OCI-LY7 (cell line): ENCODE data around the gene SPOP. TPM values are rescaled to one million over a fixed set of nuclear protein-coding genes. Genes with fewer than 3 reads are reported as not detected.

ENCODE experiments used
- BruUV-seq: library from RNA; stranded (reverse); fragments of 400-500 nt; replicated peaks from 2 replicates; lab custom pipeline; 2021; lab: Mats Ljungman, UMichigan
- CTCF ChIA-PET: fragments of 300-600 bp; sonication (Branson Sonifier 250); formaldehyde crosslinking; loops from one replicate; lab custom pipeline; 2022; ENCODE audit warnings: antibody characterized with exemption; ENCODE audit not compliant: unreplicated experiment; lab: Charles Lee
- POLR2A ChIA-PET: fragments of 300-600 bp; sonication (Branson Sonifier 250); formaldehyde crosslinking; loops from one replicate; lab custom pipeline; 2022; ENCODE audit warnings: antibody characterized with exemption; lab: Charles Lee
- DNase-seq: peaks from one replicate; pipeline ENCODE4 v3.0.0-alpha.2; 2015; ENCODE audit warnings: low spot score
- H2AFZ ChIP-seq: fragments of 200-600 bp; sonication (generic), shearing (Covaris generic); 2 replicates; pipeline ENCODE4 v1.6.1; 2014; ENCODE audit warnings: mild to moderate bottlenecking, antibody characterized with exemption, low read length, moderate library complexity
- H3K27ac ChIP-seq: fragments of 200-600 bp; sonication (generic); 2 replicates; pipeline ENCODE4 v1.5.1; 2014; ENCODE audit warnings: mixed run types, low read depth, mild to moderate bottlenecking, moderate library complexity, low read length, inconsistent platforms; ENCODE audit not compliant: poor library complexity, severe bottlenecking
- H3K36me3 ChIP-seq: fragments of 200-600 bp; sonication (generic); 2 replicates; pipeline ENCODE4 v1.6.1; 2014; ENCODE audit warnings: mild to moderate bottlenecking, antibody characterized with exemption, low read length, moderate library complexity, mixed read lengths; ENCODE audit not compliant: insufficient read depth
- H3K4me1 ChIP-seq: fragments of 200-600 bp; sonication (generic); 2 replicates; pipeline ENCODE4 v1.5.1; 2014; ENCODE audit warnings: mild to moderate bottlenecking, low read length; ENCODE audit not compliant: insufficient read depth, poor library complexity, severe bottlenecking
- H3K4me2 ChIP-seq: fragments of 200-600 bp; sonication (generic); 2 replicates; pipeline ENCODE4 v1.6.1; 2014; ENCODE audit warnings: mild to moderate bottlenecking, low read length
- H3K4me3 ChIP-seq: fragments of 200-600 bp; sonication (generic); 2 replicates; pipeline ENCODE4 v1.5.1; 2014; ENCODE audit warnings: mild to moderate bottlenecking, low read depth, low read length; ENCODE audit not compliant: poor library complexity, severe bottlenecking
- H3K79me2 ChIP-seq: fragments of 200-600 bp; sonication (generic); 2 replicates; pipeline ENCODE4 v1.6.1; 2016; ENCODE audit warnings: low read depth, mild to moderate bottlenecking, low read length, moderate library complexity, mixed read lengths; ENCODE audit not compliant: insufficient read depth
- H3K9me2 ChIP-seq: fragments of 200-600 bp; sonication (generic); 2 replicates; pipeline ENCODE4 v1.6.1; 2016; ENCODE audit warnings: mild to moderate bottlenecking, low read length, mixed read lengths; ENCODE audit not compliant: insufficient read depth
- H3K9me3 ChIP-seq: fragments of 200-600 bp; sonication (generic); 2 replicates; pipeline ENCODE4 v1.6.1; 2014; ENCODE audit warnings: mild to moderate bottlenecking, mixed run types, low read length, mixed read lengths
- H4K20me1 ChIP-seq: fragments of 200-600 bp; sonication (generic); 2 replicates; pipeline ENCODE4 v1.6.1; 2014; ENCODE audit warnings: mild to moderate bottlenecking, antibody characterized with exemption, low read length, moderate library complexity, mixed read lengths; ENCODE audit not compliant: insufficient read depth
- EZH2phosphoT487 ChIP-seq: fragments of 200-600 bp; sonication (generic); IDR thresholded peaks from 2 replicates; pipeline ENCODE4 v1.6.1; 2018; ENCODE audit warnings: low read depth, borderline replicate concordance, mild to moderate bottlenecking, mixed run types, antibody characterized with exemption, low read length, moderate library complexity, mixed read lengths
- intact Hi-C: fragments of 100-400 bp; cut with micrococcal nuclease; formaldehyde crosslinking; loops from one replicate; pipeline ENCODE4 v1.10.0; 2022; ENCODE audit not compliant: unreplicated experiment
- total RNA-seq, 2 experiments: library from RNA; depleted of rRNA in 1 of 2; stranded (reverse); fragments of >200 nt in 1 of 2; shearing (Covaris generic) in 1 of 2; gene quantifications; 2 replicates each; pipeline ENCODE4 v1.2.3, GENCODE V29; 2014 to 2022
- TF ChIP-seq, protein P1 (sequence below): fragments of 200-600 bp; sonication (generic); conservative IDR thresholded peaks from 2 replicates; pipeline ENCODE4 v1.5.1; 2014; ENCODE audit warnings: mild to moderate bottlenecking, antibody characterized with exemption, low read length, moderate library complexity, mixed read lengths

The SPOP gene
- total RNA-seq, 2 experiments from 2014 or later: 37.8 to 69.0 TPM

DNA sequence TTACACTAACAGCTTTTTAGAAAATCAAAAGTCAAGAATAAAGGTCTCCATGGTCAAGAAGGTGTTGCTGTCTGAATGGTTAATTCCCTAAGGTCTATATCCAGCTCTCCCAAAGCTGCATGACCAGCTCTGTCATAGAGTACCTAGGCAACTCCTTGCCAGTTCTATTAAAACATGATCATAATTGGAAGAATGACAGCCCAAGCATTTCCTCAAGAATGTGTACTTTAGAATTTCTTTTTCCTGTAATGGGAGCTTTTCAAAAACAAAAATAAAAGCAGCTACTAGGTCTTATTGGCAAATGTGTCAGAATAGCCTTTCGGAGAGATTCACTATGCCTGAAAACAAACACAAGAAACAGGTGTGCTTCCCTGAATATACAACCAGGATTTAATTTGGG is 7.9 kb downstream of the SPOP start:
- H3K9me2 ChIP-seq: no peaks in the 10 kb centered on the region
- H2AFZ ChIP-seq: no peak overlapping the region
- no peak overlapping the region for H3K4me3 ChIP-seq
- no peaks in the 10 kb centered on the region for H3K9me3 ChIP-seq
- H3K4me2 ChIP-seq: no peak overlapping the region
- peaks cover 7% of the 10 kb centered on the region for H3K4me1 ChIP-seq
- TF ChIP-seq EZH2phosphoT487: no peak
- no TSS peak for BruUV-seq
- CTCF ChIA-PET: no interaction called here
- peaks cover 21% of the 10 kb centered on the region; the same call in 1 of the 2 replicates for H4K20me1 ChIP-seq
- H3K79me2 ChIP-seq: peaks cover 93% of the 10 kb centered on the region
- H3K27ac ChIP-seq: no peak overlapping the region
- POLR2A ChIA-PET: no interaction called here
- DNase-seq: no peak
- intact Hi-C loops: loop anchor here (10.0 kb wide), 2 partner anchors 455 to 485 kb away; partner anchors contain the start of genes ABI3, GNGT2 and PPP1R9B
- H3K36me3 ChIP-seq: peaks cover 60% of the 10 kb centered on the region

DNA sequence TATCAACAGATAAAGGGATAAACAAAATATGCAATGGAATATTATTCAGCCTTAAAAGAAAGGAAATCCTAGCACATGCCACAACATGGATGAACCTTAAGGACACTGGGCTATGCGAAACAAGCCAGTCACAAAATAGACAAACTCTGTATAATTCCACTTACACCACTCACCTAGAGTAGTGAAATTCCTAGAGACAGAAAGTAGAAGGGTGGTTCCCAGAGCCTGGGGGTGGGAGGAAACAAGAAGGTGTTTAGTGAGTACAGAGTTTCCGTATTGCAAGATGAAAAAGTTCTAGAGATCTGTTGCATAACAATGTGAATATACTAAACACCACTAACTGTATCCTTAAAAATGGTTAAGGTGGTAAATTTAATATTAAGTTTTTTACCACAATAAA is 10.0 kb downstream of the SPOP start:
- H3K79me2 ChIP-seq: peaks cover 93% of the 10 kb centered on the region
- H3K36me3 ChIP-seq: peaks cover 56% of the 10 kb centered on the region

DNA sequence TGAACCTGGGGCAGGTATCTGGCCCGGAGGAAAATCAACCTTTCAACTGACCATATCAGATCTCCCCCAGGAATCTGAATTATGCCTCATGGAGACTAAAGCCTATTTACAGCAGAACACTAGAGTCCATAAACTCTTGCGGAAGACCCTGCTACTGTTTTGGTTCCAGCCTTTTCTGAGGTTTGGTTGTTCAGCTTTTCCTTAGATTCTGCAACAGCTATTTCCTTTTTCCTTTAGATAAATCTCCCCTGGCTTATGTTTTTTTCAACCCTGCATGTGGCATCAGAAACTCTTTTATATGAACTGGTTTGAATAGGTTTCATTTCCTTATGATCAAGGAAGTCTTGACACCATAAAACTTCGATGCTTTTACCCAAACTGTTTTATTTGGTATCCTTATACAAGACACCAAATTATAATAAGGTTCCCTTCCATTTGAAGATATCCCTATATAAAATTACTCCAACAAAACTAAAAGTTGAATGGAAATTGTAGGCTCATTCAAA is 13.1 kb downstream of the SPOP start:
- H3K4me1 ChIP-seq: peaks cover 10% of the 10 kb centered on the region
- no TSS peak for BruUV-seq
- no peaks in the 10 kb centered on the region for H3K9me3 ChIP-seq
- no peaks in the 10 kb centered on the region for H4K20me1 ChIP-seq
- peak overlapping the region; percentile 24 for H3K4me2 ChIP-seq
- intact Hi-C loops: no loop called here
- DNase-seq: peak; percentile 19
- no peak overlapping the region for H3K4me3 ChIP-seq
- H3K9me2 ChIP-seq: no peaks in the 10 kb centered on the region
- H3K36me3 ChIP-seq: peaks cover 41% of the 10 kb centered on the region
- ChIA-PET CTCF (no interaction called here), POLR2A (interaction anchor here (0.7 to 1.8 kb wide), 6 partner anchors 10 to 94 kb away, joined by 3 to 5 read pairs (median 4); no protein-coding TSS in a partner anchor)
- TF ChIP-seq, protein P1, sequence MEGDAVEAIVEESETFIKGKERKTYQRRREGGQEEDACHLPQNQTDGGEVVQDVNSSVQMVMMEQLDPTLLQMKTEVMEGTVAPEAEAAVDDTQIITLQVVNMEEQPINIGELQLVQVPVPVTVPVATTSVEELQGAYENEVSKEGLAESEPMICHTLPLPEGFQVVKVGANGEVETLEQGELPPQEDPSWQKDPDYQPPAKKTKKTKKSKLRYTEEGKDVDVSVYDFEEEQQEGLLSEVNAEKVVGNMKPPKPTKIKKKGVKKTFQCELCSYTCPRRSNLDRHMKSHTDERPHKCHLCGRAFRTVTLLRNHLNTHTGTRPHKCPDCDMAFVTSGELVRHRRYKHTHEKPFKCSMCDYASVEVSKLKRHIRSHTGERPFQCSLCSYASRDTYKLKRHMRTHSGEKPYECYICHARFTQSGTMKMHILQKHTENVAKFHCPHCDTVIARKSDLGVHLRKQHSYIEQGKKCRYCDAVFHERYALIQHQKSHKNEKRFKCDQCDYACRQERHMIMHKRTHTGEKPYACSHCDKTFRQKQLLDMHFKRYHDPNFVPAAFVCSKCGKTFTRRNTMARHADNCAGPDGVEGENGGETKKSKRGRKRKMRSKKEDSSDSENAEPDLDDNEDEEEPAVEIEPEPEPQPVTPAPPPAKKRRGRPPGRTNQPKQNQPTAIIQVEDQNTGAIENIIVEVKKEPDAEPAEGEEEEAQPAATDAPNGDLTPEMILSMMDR: no peak
- TF ChIP-seq EZH2phosphoT487: no peak
- H3K79me2 ChIP-seq: peaks cover 86% of the 10 kb centered on the region
- H2AFZ ChIP-seq: no peak overlapping the region
- H3K27ac ChIP-seq: peak overlapping the region; percentile 9

More for the DNA sequence above, 10.0 kb downstream of the SPOP start:
- Histone ChIP-seq H2AFZ (no peak overlapping the region), H3K9me3 (no peaks in the 10 kb centered on the region), H3K4me1 (peaks cover 10% of the 10 kb centered on the region), H3K4me2 (no peak overlapping the region), H3K4me3 (no peak overlapping the region), H4K20me1 (peaks cover 17% of the 10 kb centered on the region; the same call in 1 of the 2 replicates), H3K27ac (no peak overlapping the region), H3K9me2 (no peaks in the 10 kb centered on the region)
- POLR2A ChIA-PET: no interaction called here
- no peak for DNase-seq
- intact Hi-C loops: no loop called here
- BruUV-seq: no TSS peak
- CTCF ChIA-PET: no interaction called here
- TF ChIP-seq EZH2phosphoT487: no peak
- TF ChIP-seq, protein P1: no peak
